GM18867 (cell line): ENCODE measurements around the gene USB1.
A peak's percentile ranks its signal among the peaks of the same experiment; 100 is the strongest.
"Not testable (repeated sequence)": the region's sequence is repeated elsewhere in the genome, so short reads cannot be mapped to it uniquely, and the experiment has no call there.

ENCODE experiments used
- ATAC-seq: cut with Tn5 transposase; IDR thresholded peaks from one replicate; pipeline ENCODE4 v1.9.1; 2021; ENCODE audit warnings: mild to moderate bottlenecking, moderate library complexity; ENCODE audit not compliant: unreplicated experiment

The USB1 gene

DNA sequence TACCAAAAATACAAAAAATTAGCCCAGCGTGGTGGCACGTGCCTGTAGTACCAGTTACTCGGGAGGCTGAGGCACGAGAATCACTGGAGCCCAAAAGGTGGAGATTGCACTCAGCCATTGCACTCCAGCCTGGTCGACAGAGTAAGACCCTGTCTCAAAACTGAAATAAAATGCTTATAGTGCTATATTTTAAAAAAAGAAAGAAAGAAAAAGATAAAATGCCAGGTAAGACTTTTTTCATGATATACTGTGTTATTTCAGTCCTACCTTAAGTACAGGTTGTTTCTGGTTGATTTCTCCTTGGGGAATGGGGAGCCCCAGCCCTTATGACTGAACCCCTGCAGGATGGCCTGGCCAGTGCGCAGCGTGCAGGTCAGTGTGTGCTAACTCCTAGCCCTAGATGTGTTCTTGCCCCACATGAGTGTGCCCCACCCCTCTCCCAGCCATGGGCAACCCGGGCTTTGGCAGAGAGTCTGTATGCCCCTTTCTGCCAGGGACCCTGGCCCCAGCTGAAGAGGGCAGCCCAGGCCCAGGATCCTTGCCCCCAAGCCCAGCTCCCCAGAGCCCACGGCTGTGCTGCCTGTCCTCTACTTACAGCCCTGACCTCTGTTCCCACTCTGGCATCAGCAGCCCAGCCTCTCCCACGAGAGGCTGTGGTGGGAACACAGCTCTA, 31.6 kb upstream of the USB1 start:
- no peak for ATAC-seq

DNA sequence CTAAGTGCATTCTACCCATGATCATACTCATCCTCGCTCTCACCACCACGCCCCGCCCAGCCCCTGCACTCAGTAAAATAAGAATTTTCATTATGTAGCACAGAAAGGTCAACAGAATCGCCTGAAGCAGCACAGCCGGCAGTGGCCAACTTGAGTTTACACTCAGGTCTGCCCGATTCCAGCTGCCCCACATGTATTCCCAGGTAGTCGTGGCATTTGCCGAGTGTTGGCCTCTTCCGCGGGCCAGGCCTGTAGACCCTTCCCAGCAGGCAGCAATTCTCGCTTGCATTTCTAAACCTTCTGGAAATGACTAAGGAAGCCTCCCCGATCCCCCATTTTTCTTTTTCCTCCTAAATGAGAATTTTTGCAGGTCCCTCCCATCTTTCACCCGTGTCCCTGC, 30.9 kb upstream of the USB1 start:
- ATAC-seq = no peak

DNA sequence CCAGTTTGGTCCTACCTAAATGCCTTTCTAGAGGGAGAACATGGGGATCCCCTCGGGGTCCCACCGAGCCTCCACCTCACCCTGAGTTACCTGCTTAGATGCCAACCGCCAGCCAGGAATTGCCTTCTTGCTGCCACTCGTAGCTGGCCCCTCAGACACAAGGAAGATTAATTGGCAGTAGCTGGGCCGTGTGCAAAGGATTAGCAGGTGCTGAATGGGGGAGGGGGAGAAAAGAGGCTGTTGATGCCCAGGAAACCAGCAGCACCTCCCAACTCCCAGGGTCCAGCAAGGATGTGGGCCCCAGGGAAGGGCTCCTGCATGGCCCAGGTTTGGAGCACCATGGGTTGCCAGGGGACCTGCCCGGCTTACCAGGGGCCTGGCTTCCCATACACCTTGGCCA, 30.2 kb upstream of the USB1 start, which contains the start of gene CNGB1:
CNGB1 (minus strand) TSS at position 159 of the 400 bp plus-strand sequence. CDS start 3,842 bp downstream, outside the sequence.
- ATAC-seq = no peak

DNA sequence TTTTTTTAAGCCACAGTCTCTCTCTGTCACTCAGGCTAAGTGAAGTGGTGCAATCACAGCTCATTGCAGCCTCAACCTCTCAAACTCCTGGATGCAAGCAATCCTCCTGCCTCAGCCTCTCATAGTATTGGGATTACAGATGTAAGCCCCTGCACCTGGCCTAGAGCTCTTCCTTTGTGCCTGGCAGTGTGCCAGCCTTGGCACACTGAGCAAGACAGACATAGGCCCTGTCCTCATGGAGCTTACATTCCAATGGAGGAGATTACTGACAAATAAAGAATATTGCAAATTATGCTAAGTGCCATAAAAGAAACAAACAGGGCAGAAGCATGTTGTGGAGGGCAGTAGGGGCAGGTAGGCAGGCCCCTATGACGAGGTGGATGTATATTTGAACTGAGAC, 29.4 kb upstream of the USB1 start:
- ATAC-seq = no peak

DNA sequence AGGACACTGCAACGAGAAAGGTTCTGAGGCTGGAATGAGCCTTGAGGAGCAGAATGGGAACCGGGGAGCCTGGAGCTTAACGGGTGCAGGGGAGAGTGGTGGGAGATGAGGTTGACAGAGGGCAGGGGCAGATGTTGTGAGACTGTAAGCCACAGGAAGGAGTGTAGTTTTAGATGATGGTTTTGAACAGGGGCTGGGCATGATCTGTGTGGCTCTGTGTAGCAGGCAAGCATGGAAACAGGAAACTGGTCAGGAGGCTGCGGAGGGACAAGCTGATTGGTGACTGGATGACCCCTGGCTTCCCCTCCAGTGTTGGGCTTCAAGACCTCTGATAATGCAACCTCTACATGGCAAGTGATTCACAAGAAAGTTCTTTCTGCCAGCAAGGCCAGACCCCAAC, 28.9 kb upstream of the USB1 start:
- no peak for ATAC-seq

DNA sequence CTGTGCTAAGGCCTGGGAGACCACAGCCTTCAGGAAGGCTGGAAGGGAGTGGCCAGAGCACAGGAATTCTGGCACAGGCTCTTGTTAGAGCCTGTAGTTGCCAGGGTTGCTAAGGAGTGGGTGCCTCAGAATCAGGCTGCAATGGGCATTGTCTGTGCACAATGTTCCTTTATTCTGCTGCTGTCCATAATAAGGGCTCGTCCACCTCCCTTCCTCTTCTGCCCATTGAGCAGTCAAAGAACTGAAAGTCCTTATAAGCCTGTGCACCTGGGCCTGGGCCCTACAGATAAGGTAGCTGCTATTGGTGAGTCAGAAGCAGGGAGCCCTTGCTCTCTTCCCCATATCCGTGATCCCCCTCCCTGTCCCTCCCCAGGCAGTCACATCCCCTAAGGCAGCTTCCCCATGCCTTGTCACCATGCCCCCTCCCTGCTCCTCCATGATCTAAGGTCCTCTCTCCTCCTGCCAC, 24.8 kb upstream of the USB1 start:
- no peak for ATAC-seq

DNA sequence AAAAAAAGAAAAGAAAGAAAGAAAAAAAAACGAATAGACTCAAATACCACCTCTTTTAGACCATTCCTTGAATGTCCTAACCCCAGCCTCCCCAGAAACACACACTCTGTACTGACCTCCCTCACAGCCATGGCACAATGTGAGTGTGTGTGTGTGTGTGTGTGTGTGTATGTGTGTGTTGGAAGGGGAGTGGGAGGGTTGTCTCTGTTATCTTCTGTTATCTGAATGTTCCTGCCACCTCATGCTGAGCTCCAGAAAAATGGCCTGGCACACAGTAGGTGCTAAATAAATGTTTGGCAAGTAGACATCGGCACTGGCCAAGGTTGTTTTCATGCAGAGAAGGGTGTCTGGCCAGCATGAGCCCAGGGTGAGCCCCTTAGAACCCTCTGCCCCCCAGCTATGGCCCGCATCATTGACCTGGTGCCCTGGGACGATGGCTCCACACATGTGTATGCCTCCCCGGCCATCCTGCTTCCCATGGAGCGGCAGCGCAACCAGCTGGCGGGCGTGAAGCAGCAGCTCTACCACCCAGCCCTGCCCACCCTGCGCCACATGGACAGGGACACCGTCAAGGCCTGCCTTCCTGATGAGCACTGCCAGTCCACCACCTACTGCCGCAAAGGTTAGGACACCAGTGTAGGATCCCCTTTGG, 23.7 kb upstream of the USB1 start:
- no peak for ATAC-seq

DNA sequence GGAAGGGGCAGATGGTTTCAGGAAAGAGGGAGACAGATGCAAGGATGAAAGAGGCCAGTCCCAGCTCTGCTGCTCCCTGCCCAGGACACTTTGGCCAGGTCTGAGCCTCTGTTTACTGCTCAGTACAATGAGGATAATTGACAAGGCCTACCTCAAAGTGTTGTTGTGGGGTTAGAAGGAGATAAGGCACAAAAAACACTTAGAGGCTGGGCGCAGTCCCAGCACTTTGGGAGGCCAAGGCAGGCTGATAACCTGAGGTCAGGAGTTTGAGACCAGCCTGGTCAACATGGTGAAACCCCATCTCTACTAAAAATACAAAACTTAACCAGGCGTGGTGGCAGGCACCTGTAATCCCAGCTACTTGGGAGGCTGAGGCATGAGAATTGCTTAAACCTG, 23.1 kb upstream of the USB1 start:
- ATAC-seq = not testable (repeated sequence)

DNA sequence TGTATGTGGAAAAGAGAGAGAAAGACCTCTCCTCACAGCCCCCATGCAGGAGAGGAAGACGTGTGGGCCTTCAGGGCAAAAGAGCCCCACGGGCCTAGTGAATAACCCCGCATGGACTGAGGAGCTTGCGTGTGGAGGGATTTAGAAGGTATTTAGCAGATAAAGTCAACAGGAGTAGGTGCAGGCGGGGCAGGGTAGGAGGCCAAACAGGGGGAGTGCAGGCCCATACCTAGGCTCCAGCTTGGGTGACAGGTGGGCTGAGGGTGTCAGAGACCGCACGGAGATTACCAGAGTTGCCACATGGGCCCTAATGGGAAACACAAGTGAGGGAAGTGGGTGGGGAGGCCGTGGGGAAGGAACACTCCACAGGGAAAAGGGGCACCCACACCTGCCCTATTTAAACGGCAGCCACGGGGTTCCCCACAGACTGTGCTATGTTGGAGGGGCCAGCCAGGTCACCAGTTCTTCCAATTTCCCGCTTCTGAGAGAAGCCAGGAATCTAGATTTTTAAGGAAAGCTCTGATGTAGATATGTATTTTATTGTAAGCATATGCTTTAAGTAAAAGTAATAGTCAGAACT, 22.1 kb upstream of the USB1 start:
- ATAC-seq = no peak

DNA sequence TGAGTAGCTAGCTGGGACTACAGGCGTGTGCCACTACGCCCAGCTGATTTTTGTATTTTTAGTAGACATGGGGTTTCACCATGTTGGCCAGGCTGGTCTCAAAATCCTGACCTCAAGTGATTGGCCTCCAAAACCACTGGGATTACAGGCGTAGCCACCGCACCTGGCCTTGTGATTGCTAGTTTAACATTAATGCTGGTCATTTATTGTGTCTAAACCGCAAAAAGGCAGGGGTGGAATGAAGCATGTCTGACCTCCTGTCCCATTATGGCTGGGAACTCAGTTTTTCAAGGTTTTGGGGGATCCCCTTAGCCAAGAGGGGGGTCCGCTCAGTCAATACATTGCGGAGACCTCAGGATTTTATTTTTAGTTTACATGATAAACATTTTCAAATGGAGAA, 19.6 kb upstream of the USB1 start:
- no peak for ATAC-seq

DNA sequence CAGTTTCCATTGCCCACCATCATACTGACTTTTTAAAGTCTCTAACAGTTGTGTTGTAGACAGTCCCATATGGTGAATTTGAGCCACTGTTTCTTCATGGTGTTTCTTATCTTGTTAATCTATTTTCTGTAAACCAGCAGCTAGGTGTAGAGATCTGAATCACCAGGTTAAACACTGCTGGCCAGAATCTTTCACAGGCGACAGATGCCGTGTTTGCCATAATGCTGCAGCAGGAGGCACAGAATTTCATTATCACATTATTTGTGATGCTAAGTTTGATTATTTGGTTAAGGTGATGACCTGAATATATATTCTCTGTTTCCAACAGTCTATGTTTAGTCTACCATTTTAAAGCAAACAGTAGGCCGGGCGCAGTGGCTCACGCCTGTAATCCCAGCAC, 18.8 kb upstream of the USB1 start:
- ATAC-seq = no peak

DNA sequence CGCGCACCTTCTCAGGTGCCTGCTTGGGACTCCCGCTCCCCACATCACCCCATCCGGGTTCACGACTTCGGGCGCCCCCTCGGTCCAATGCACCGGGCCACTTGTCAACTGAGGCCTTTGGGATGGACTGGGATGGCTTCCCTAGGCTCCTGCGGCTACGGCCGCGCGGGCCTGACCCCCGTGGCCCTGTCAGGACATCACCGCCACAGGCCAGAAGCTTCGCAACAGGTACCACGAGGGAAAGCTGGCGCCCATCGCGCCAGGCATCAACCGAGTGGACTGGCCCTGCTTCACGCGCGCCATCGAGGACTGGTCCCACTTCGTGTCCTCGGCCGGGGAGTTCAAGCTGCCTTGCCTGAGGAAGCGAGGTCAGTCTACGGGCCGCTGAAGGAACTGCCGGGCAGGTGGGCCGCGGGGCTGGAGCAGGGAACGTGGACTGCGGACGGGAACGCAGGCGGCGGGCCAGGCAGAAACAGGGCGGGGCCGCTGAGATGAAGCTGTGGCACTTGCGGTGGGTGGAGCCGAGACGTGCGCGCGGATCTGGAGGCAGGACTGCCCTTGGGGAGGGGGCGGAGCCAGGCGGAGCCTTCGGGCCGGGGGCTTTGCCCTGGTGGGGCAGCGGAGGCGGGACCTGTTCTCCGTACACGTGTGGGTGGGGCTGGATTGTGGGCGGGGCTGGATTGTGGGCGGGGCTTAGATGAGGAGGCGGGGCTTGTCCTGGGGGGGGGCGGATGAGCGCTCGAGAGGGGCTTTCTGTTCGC, 16.6 kb upstream of the USB1 start:
- peak; percentile 73 for ATAC-seq

DNA sequence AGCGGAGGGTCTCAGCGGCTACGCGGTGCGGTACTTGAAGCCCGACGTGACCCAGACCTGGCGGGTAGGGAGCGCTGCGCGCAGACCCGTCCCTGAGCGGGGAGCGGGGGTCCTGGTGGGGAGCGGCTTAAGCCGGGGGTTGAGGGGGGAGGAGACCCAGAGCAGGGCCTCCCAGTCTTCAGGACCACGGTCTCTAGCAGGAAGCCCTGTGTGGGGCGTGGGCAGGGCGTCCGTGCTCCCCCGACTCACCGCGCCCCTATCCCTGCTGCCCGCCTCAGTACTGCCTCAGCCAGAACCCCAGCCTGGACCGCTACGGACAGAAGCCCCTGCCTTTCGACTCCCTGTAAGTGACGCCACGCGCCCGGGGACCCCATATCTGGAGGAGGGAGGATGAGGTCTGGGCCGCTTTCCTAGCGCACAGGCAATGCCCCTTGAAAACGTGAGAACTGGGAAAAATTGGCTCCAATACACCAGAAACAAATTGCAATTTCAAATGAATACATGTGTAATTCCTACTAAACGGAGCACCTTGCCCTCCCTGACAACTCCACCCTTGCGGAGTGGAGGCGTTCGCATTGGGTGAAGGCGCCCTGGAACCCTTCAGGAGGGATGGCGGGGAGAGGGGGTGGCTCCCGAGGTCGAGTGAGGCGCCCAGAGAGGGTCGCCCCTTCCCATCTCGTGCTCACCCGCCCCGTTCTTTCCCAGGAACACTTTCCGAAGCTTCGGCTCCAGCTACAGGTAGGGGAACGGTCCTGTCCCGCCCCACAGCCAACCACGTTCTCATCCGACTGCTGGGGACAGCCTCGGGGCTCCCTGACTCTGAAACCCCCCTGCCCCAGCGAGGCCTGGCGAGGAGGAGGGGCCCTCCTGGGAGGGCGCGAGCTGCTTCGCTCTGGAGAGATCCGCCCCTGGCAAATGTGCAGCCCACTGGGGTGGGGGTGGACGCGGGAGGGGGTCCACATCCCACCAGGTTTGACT, 15.7 kb upstream of the USB1 start:
- no peak for ATAC-seq

DNA sequence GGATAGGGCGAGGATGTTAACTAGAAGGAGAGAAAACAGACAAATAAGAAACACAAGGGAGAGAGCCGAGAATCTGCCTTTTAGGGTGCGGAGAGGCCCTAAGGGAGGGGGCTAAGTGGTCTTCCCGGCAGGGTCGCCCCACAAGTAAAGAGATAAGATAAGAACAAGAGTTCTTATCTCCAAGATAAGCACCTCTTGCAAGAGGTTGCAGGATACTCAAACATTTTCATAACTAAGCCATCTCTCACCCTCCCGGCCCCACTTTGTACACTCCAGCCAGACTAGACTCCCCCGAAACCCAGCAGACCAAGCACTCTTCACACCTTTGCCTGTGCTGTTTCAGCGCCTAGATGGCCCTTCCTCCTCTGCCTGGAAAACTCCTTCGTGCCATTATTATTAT, 15.0 kb upstream of the USB1 start:
- no peak for ATAC-seq

DNA sequence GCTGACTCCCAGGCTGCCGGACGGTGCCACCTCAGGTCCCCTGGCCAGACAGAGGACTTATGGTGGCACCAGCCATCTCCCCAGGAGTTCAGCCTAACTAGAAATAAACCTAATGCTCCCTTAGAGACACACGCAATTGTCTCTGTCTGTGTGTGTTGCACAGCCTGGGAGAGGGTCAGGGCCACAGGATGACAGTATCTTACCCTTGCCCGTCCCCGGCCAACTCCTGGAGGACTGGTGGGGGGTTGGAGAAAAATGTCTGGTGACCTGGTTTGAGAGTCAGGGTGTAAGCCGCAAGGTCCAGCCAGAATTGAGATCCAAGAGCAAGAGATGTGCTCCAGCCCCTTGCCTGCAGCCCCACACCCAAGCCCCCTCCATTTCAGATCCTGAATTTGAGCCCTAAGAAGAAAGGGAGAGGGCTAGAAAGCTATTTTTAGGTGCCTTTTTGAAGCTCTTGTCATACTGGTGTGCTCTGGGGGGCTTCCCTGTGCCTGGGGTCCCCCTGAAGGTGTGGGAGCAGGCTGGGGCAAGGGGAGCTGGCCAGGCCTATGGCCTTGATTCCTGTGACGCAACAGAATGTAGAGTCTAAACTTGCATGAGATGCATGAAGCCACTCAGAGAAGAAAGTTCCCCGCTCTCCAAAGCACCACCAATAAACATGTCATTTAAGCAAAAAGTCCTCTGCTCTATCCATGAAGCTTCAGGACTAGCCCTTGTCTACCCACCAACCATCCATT, 13.6 kb upstream of the USB1 start:
- no peak for ATAC-seq

DNA sequence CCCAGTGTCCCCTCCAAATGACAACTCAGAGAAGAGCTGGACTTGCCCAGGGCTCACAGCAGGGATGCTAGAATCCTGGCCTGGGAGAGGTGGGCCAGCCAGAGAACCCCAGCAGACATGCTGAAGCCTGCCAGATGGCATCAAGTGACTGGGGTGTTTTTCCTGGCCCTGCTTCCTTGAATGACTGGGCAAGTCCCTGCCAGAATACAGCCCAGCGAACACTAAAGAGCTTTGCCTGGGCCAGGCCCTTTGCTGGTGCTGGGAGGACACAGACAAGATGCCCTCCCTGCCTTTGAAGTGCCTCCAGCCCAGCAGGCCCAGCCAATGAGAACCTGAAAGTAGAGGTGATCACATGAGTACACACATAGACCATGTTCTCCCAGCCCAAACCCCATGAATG, 12.3 kb upstream of the USB1 start:
- no peak for ATAC-seq

DNA sequence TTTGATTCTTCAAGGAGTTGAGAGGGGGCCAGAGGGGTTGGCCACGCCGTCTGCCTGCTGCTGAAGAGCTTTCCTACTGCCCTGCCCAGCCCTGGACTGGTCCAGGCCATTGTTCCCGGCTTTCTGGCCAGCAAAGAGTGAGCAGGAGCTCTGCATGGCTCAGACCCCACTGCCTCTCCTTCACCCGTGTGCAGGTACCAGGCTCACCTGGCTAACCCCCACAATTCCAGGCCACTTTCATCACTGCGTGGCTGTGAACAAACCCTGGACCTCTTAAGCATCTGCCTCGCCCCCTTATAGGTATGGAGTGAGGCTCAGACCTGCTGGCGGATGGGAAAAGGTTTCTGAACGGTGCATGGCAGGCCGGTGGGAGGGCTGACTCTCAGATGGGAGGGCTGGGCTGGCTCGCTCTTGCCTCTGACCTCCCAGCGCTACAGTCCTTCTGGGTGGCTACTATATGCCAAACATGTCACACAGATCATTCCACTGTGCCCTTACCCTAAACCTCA, 9.6 kb upstream of the USB1 start:
- no peak for ATAC-seq

DNA sequence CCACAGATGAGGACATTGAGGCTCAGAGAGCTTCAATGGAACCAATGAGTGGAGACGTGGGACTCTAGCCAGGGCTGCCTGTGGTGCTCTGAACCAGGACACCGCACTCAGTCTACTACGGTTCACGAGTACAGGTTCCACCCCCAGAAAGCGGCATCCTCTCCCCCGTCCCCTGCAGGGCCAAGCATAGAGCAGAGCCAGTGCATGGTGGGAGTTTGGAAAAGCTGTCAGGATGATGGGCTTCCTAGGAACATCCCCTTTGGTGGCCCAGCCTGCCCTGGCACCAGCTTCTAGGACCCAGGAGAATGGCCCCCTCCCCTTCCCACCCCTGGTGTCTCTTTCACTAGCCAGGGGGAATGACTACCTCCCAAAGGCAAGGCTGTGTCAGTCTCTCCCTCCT, 9.1 kb upstream of the USB1 start:
- no peak for ATAC-seq

DNA sequence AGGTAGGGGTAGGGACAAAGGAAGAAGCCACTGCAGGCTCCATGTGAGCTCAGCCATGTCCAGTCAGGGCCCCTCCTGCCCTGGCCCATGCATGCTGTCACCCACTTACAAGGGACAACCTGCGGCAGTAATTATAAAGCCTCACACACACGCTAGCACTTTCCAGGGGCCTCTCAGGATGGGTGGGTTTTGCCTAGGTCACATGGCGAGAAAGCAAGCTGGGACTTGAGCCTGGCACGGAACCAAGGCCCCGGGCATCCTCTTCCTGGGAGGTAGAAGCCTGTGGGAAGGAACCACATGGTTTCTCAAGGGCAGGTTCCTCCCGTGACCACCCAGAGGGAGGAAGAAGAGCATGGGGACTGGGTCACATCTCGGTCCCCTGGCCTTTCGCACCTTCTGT, 7.8 kb upstream of the USB1 start:
- ATAC-seq = no peak

DNA sequence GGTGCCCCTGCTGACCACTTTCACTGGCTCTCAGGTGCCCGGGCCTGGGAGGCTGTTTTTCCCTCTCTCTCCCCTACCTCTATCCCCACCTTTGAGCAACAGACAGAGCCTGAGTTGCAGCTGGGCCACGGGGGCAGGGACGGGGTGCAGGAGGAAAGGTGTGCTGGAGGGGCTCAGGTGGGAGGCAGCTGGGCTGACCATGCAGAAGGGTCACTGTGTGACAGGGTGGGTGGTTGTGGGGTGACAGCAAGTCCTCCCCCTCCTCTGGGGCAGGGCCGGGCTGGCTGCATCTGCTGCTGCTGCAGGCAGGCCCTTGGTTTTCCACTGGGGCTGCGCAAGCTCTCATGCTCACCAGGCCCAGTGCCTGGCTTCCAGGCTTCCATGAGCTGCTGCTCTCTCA, 7.3 kb upstream of the USB1 start:
- ATAC-seq = no peak
